HG02588 (cell line): Measurements from ENCODE around the gene YWHAQ.

Experiments
- ATAC-seq: cut with Tn5 transposase; IDR thresholded peaks from one replicate; pipeline ENCODE4 v1.9.1; 2021; ENCODE audit warnings: mild to moderate bottlenecking, moderate library complexity; ENCODE audit not compliant: unreplicated experiment

YWHAQ gene

GRCh38 chr2:9655441-9656269 is 24.9 kb upstream of the YWHAQ start:
- ATAC-seq, result peak; percentile 39

- no peak for ATAC-seq
These were observed 23.8 kb upstream of the YWHAQ start for GRCh38 chr2:9654452-9655100.

GRCh38 chr2:9653485-9654271 is 22.9 kb upstream of the YWHAQ start:
- ATAC-seq, result no peak

GRCh38 chr2:9652898-9653479 is 22.2 kb upstream of the YWHAQ start:
- no peak for ATAC-seq

- ATAC-seq, result no peak
These were observed 21.5 kb upstream of the YWHAQ start for GRCh38 chr2:9652267-9652666.

GRCh38 chr2:9650119-9650821 is 19.5 kb upstream of the YWHAQ start:
- no peak for ATAC-seq

- ATAC-seq, result no peak
These were observed 18.5 kb upstream of the YWHAQ start for GRCh38 chr2:9649261-9649660.

GRCh38 chr2:9648821-9649220 is 18.0 kb upstream of the YWHAQ start:
- no peak for ATAC-seq

- no peak for ATAC-seq
These were observed 17.1 kb upstream of the YWHAQ start for GRCh38 chr2:9647884-9648283.

- ATAC-seq, result no peak
These were observed 15.6 kb upstream of the YWHAQ start for GRCh38 chr2:9646196-9647030.

- ATAC-seq, result no peak
These were observed 13.8 kb upstream of the YWHAQ start for GRCh38 chr2:9644603-9645002.

- ATAC-seq, result no peak
These were observed 13.2 kb upstream of the YWHAQ start for GRCh38 chr2:9644021-9644420.

- no peak for ATAC-seq
These were observed 10.8 kb upstream of the YWHAQ start for GRCh38 chr2:9641641-9642040.

GRCh38 chr2:9640403-9641104 is 9.8 kb upstream of the YWHAQ start:
- ATAC-seq, result no peak

- ATAC-seq, result no peak
These were observed 9.0 kb upstream of the YWHAQ start for GRCh38 chr2:9639740-9640343.

- ATAC-seq, result no peak
These were observed 8.3 kb upstream of the YWHAQ start for GRCh38 chr2:9639000-9639602.

- ATAC-seq, result no peak
These were observed 7.7 kb upstream of the YWHAQ start for GRCh38 chr2:9638532-9638931.

GRCh38 chr2:9637330-9637729 is 6.5 kb upstream of the YWHAQ start:
- ATAC-seq, result no peak
